ENCODE data around the gene PLA2G4B.

PLA2G4B gene

DNA sequence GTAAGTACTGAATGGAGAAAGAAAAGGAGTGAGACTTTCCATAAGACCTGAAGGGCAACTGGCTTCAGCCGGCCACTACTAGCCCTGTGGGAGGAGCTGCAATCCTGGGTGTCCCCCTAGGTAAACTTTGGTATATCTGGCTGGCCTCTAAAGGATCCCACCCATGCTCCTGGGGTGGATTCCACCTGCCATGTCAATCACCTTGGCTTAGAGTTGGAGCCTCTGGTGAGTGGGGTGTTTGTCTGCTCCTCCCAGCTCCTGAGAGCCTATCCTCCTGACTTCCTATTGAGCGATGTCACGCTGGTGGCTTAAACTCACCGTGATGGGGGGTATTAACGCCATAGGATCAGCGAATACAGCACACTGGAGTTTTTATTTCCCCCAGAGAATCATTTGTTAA, 52.6 kb downstream of the PLA2G4B start:
- no peak for FAIRE-seq

DNA sequence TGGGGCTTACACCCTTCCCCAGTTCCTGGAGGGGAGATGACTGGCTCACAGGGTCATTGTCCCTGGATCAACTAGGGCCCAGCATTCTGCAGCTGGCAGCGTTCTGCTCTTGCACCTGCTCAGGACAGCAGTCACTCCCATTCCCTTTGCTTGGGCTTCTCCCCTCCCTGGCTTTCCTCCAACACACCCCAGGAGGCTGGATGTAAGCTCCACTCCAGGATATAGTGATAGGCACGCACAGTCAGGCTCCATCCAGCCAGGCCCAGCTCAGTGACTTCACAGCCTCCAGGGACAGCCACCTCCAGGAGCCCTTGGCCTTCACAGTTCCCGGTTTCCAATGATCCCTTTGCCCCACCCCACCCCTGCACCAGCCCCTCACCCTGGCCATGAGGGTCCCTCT, 53.3 kb downstream of the PLA2G4B start:
- FAIRE-seq, result no peak

DNA sequence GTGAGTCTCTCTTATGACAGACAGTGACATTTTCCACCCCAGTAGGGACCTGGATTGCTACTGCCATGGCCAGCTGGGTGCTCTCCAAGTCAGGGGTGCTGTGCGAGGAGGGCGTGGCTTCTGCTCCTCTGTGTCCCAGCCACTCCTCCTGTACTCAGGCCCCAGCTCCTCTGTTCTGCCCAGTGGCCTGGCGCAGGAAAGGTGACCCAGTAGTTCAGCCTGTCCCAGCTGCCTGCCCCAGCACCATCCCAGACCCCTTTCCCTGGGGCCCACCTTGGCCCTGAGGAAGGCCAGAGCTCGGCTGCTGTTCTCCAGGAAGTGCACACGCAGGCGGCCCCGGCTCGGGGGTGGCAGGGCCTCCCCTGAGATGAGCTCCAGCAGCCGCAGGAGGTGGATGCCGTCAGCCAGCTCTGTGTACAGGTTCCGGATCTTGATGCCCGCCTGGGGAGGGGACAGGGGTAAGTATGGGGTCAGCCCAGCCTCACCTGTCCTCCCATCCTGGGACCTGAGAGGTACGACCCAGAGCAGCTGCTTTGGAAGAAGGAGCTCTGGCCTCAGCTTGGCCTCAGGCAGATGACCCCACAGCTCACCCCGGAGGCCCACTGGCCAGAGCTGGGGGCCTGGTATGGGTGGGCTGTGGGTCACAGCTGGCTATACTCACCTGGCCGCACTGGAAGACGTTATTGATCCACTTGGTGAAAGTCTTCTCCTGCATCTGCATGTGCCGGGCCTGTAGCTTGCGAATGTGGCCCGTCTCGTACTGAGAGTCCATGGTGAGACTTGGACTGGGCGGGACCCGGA, 54.2 kb downstream of the PLA2G4B start:
- FAIRE-seq, result no peak

GRCh38 chr15:41893422-41894250, 55.0 kb downstream of the PLA2G4B start, which contains the start of gene SPTBN5:
SPTBN5 (minus strand) TSS chr15:41894053; CDS start chr15:41893497, 556 bp downstream.
- FAIRE-seq, result no peak

DNA sequence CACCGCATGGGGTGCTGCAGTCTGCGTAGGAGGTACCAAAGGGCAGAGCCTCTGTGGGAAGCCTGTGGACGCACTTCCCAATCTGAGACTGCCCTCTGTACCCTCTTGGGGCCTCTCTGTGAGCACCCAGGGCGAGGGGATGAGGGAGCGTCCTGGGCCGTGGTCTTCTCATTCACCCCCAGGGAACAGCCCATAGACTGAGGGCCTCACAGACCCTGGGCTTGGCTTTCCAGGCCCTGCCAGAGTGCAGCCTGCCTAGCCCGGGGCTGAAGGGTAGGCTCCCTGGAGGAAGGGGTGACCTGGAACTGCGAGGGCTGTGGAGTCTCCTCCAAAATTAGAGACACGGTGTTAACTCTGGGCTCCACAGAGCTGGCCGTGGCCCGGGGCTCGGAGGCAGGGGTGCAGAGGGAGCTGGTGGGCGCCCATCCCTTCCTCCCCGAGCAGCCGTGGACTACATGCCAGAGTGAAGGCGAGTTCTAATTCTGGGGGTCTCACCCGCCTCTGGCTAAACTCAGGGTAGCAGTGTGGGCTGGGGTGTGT, 55.7 kb downstream of the PLA2G4B start:
- no peak for FAIRE-seq

DNA sequence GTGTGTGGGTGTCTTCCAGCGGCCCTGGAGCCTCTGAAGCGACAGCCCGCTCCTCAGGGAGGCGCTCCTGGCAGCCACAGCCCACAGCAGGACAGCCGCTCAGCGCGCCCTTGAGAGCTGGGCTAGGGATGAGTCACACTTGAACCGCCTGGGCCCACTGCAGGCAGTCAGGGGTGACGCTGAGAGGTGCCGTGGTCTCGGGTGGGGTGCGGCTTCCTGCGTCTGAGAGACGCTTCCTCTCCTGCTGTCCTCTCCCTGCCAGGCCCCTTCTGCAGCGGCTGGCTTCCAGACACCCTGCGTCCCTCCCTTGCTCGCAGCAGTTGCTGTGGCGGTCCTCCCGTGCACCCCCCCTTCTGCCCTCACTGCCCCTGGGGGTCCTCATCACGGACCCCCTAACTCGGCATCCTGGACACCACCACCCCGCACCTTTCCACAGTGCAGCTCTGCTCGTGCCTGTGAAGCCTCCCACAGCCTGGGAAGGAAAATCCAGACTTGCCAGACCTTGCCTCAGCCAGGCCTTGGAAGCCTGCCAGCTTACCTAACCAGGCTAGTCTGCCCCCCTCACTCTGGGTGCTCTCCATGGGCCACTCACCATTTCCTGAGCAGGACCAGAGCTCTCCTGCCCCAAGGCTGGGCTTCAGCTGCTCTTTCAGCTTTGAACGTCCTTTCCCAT, 56.3 kb downstream of the PLA2G4B start:
- FAIRE-seq, result no peak

GRCh38 chr15:41895491-41895890, 56.8 kb downstream of the PLA2G4B start:
- no peak for FAIRE-seq

DNA sequence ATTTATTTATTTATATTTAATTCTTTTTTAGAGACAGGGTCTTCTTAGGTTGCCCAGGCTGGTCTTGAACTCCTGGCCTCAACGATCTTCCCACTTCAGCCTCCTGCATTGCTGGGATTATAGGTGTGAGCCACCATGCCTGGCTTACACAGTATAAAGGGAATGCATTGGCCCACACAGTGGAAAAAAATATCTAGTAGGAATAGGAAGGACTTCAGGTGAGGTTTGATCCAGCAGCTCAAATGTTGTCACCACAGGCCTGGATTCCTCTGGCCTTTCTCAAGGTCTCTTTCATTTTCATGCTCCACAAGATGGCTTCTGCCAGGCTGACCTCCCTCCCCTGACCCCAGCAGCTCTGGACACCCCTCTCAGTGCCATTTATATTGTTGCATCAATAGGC, 57.3 kb downstream of the PLA2G4B start:
- FAIRE-seq, result no peak

- no peak for FAIRE-seq
These were observed 57.9 kb downstream of the PLA2G4B start for GRCh38 chr15:41896566-41896965.

- FAIRE-seq, result no peak
These were observed 58.7 kb downstream of the PLA2G4B start for GRCh38 chr15:41897363-41897799.

Measured in TTC549 (cell line).